Ramos (cell line): ENCODE measurements around the gene BUD31.
"Not testable (repeated sequence)": the region's sequence is repeated elsewhere in the genome, so short reads cannot be mapped to it uniquely, and the experiment has no call there.

Source experiments
- in situ Hi-C: fragments of 300-500 bp; cut with MboI; formaldehyde crosslinking; loops from one replicate; pipeline ENCODE4 v1.14.3; 2022; ENCODE audit warnings: low sequenced_read_pairs; ENCODE audit not compliant: unreplicated experiment

Gene BUD31

DNA sequence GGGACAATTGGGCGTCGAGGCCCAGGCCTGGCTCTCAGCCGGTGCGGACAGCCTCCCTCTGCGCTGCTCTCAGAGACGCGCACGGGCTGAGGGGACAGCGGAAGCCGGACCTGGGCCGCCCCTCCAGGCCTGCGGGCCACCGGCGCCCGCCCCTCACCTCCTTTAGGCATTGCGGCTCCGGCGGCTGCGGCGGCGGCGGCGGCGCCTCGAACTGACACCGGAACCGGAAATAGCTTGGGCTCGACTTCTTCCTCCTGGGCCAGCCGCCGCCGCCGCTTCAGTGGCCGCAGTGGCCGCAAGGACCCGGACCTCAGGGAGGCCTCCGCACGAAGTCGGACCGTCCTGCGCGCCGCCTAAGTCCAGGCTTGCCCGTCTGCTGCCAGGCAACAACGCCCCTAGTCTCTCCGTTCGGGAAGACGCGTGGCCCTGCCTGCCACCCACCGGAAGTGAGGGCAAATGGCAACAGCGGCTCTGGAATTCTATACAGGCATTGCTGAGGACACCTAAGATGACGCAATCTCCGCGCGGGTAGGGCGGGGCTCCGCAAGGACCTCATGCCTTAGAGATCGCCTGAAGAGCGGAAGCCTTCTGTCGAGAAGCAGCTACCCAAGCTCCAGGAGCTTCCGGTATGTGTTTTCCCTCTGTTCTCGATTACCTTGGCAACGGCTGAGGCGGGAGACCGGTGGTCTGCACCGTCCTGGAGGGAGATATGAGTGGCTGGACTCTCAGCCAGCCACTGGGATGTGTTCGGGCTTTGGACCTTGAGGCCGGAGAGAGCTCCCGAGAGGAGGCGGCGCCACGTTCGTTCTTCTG lies at the start of gene BUD31, which contains the start of gene PDAP1:
Gene BUD31 (plus strand): TSS at position 591 of the 813 bp plus-strand sequence. CDS start 2,124 bp downstream, outside the sequence.
Gene PDAP1 (minus strand): TSS at position 219 of the 813 bp plus-strand sequence. CDS start 49 bp downstream, at position 170.
- in situ Hi-C loops: no loop called here

DNA sequence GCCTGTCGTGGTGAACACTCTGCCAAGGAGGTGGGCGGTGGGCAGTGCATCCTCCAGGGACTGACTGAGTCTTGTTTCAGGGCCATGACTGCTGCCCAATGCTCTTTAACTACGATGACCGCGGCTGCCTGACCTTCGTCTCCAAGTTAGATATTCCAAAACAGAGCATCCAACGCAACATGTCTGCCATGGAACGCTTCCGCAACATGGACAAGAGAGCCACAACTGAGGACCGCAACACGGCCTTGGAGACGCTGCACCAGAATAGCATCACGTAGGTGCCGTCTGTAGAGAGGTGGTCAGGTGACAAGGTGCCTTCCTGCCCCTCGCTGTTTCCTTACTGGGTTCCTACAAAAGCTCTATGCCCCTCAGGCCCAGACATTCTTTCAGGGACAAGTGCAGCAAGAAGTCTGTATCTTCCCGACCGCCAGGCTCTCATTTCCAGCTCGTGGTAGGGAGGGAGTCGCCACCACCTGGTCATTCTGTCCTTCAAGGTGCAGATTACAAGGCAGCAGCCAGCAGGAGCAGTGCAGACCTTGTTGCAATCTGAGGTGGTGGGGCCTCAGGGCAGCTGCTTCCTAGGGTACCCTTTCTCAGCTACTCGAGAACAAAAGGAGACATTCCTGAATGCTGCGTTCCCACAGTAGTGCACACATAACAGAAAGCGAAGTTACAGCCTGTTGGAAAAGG lies 49.2 kb upstream of the BUD31 start:
- in situ Hi-C loops: no loop called here

DNA sequence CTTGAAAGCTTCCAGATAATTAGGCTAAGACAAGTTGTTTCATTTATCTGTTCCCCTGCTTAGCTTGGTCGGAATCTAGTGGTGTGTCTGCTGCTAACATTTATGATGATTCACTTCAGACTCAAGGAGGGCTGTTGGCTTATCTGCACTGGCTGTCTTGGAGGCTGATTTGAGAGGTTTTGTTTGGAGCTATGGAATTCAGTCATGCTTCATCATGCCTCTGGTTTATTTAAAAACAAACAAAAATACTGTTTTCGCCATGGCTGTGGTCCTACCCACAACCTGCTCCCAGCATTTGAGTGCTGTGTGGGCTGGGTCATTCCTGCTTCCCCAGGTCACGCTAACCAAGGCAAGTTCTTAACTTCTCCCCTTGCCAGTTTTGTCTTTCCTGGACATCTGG lies 46.0 kb upstream of the BUD31 start:
- in situ Hi-C loops: no loop called here

DNA sequence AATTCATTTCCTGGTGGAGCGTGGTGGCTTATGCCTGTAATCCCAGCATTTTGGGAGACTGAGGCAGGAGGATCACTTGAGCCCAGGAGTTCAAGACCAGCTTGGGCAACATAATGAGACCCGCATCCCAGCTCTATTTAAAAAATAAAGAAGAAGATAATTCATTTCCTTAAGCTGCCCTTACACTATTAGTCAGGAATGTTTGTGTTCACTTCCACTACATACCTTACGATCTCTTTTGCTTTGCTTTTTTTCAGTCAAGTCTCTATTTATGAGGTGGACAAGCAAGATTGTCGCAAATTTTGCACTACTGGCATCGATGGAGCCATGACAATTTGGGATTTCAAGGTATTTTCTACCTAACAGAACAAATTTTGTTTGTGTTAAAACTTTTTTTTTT lies 45.5 kb upstream of the BUD31 start:
- in situ Hi-C loops: no loop called here

DNA sequence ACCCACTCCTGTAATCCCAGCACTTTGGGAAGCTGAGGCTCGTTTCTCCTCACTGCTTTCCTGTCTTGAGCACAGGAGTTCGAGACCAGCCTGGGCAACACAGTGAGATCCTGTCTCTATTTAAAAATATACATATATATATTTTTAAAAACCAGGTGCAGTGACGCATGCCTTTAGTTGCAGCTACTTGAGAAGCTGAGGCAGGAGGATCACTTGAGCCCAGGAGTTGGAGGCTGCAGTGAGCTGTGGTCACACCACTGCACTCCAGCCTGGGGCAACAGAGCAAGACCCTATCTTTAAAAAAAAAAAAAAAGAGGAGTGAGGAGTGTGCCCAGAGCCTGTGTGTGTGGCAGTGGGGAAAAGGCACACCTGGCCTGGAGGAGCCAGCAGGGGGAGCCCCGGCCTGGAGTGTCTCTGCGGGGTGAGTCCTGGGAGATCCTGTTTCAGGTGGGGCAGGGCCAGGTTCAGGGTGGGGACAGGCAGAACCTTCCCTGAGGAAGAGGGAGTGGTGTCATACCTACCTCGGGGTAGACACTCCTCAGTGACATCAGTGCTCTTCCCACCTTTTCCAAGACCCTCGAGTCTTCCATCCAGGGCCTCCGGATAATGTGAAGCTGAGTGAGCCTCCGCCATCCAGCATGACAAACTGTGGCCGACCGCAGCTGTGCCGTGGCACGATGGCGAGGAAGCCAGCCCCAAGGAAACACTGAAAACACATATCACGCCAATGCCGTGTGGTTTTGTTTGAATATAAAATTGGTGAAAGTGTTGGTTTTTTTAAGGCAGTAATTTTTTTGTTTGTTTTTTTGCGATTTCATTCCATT lies 43.2 kb upstream of the BUD31 start:
- in situ Hi-C loops: no loop called here

DNA sequence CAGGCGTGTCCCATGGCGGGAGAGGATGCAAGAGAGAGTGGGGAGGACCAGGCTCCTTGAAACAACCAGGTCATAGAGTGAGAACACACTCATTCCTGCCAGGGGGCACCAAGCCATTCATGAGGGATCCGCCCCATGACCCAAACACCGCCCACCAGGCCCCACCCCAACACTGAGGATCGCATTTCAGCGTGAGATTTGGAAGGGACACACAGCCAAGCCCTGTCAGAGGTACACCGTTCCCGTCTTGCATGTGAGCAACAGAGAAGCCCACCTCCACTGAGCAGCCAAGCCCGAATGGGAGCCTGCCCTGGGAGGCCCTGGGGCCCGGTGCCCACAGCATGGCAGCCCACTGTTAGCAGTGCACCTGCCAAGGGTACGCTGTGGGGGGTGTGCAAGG lies 42.1 kb upstream of the BUD31 start:
- in situ Hi-C loops: no loop called here

DNA sequence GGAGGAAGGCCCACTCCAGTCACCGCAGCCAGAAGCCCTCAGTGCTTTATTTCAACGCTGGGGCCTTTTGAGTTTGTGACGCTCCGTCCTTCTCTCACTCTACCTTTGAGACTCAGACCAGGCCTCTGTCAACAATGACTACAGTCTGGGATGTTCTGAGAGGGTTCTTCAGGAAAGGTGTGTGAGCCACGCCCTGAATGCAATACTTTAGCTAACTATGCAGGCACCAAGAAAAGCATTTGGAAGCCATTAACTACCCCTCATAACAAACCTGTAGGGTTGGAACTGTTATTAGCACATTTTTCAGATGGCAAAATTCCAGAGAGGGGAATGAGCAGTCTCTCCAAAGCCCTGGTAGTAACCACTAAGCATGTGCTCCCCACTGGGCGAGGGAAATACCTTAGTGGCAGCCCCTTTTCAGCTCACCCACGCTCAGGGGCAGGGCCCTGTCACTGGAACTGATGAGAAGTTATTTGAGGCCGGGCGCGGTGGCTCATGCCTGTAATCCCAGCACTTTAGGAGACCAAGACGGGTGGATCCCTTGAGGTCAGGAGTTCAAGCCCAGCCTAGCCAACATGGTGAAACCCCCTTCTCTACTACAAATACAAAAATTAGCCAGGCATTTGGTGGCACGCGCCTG lies 39.9 kb upstream of the BUD31 start:
- in situ Hi-C loops: no loop called here

DNA sequence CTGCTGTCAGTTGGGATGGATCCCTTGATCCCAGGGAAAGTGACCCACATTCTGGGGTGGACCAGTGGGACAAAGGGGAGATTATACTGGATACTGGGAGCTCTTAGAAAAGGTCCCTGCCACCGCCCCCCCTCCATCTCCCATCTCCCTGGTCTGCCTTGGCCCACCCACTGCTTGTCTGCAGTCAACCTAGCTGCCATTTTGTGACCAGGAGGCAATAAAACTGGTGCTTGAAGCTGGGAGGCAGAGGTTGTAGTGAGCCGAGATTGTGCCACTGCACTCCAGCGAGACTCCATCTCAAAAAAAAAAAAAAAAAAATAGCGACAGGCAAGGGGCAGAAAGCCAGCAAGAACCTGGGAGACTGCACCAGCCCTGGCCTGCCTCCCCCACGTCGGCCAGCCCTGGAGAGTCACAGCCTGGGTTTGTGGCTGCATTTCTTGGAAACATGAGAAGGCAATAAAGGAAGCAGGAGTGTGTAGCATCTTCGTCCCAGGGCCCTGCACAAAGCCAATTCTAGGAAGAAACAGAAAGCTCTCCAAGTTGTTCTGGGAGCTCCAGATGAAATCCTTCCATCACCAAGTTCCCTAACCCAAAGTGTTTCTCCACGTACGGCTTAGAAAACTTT lies 38.9 kb upstream of the BUD31 start:
- in situ Hi-C loops: no loop called here

DNA sequence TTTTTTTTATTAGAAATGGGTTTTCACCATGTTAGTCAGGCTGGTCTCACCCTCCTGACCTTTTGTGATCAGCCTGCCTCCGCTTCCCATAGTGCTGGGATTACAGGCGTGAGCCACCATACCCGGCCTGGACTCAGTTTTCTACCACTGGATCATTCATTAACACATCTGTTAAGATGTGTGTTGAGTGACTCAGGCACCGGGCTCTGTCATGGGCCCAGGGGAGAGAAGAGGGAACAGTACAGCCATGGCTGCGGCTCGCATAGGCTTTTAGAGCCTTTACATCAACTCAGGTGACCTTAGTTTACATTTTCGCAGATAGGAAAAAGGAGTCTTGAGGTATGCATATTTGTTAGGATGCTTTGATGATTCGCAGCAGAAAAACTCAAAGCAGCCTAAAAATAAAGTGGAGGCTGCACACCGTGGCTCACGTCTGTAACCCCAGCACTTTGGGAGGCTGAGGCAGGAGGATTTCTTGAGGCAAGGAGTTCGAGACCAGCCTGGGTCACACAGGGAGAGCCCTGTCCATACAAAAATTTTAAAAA lies 37.3 kb upstream of the BUD31 start:
- in situ Hi-C loops: no loop called here

DNA sequence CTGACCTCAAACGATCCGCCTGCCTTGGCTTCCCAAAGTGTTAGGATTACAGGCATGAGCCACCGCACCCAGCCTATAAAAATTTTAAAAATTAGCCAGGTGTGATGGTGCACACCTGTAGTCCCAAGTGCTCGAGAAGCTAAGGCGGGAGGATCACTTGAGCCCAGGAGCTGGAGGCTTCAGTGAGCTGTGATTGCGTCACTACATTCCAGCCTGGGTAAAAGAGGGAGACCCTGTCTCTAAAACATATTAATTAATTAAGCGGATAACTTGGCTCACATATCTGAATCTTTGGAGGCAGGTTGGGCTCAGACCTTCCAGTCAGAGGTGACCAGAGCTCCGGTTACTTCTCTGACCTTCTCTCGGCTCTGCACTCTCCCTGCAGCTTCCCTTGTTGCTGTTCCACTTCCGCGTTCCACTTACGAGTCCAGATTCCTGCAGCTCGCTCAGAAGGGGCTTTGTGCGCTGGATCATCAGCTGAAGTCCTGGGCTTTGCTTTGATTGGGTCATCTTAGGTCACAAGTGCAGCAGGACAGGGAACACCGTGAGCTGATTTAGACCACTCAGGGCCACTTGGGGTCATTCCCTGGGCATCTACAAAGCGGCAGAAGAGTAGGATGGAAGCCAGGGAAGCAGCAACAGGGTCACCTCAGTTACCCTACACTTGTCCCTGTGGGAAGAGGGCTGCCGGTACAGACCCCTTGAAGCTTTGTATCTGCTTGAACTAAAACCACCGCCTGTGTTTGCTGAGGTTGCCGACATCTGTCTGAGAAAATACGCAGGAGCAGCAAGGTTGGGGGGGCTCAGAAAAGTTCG lies 36.3 kb upstream of the BUD31 start:
- in situ Hi-C loops: no loop called here

DNA sequence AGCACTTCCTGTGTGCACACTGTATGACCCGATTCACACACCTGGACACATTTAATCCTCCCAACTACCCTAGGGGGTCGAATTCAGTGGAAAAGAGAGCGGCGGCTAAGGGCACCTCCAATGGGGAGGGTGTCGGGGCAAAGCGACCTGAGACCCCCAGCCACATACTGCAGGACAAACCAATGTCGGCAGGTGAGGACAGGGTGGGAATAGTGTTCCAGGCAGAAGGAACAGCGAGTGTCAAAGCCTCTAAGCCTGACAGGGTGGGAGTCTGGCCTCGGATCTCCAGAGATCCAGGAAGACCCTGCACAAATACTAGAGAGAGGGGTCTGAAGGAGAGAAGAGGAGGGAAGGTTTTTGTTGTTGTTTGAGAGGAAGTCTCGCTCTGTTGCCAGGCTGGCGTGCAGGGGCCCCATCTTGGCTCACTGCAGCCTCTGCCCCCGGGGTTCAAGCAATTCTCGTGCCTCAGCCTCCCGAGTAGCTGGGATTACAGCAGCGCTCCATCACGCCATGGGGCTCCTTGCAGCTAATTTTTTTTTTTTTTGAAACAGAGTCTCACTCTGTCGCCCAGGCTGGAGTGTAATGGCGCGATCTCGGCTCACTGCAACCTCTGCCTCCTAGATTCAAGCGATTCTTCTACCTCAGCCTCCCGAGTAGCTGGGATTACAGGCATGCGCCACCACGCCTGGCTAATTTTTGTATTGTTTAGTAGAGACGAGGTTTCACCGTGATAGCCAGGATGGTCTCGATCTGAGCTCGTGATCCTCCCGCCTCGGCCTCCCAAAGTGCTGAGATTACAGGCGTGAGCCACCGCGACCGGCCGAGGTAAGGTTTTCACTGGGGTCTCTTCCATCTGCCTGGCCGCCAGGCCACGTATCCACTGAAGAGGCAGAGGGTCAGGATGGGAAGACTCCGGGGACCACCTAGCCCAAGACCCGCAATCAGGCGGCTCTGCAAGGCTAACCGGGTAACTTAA lies 35.4 kb upstream of the BUD31 start:
- in situ Hi-C loops: no loop called here

DNA sequence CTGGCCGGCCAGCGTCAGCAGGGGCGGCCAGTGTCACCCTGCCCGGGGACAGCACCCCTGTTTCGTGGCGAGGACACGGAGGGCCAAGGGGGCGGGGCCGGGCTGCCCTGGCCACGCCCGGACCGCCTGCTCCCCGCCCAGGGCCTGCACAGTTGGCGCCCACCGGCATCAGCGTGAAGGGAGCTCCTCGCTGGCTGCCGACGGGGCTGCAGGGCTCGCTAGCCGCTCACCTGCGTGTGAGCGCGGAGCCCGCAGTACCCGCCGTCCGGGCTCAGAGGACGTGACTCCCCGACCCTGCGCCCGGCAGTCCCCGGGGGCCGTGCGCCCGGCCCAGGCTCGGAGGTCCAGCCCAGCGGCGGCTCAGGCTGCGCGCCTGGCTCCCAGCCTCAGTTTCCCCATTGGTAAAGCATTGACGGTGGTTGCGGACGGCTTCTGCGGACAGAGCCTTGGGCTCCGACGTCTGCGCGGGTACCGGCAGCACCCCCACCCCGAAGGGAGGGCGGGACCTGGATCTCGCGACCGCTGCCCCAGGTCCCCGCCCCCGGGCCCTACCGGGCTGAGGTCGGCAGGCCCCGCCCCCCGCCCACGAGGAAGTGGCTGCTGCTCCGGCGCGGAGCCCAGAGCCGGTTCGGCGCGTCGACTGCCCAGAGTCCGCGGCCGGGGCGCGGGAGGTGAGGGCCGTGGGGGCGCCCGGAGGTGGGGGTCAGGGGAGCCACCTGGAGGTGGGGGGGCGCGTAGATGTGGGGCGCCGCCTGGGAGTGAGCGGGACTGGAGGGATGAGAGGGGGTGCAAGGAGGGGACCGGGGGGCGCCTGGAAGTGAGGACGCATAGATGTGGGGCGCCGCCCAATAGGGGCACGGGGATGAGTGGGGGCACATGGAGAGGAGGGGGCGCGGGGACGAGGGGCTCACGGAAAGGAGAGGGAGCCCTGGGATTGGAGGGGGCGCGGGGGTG lies 34.4 kb upstream of the BUD31 start, which contains the start of gene ARPC1B:
Gene ARPC1B (plus strand): TSS at position 620 of the 954 bp plus-strand sequence. CDS start 10,985 bp downstream, outside the sequence.
- in situ Hi-C loops: no loop called here

DNA sequence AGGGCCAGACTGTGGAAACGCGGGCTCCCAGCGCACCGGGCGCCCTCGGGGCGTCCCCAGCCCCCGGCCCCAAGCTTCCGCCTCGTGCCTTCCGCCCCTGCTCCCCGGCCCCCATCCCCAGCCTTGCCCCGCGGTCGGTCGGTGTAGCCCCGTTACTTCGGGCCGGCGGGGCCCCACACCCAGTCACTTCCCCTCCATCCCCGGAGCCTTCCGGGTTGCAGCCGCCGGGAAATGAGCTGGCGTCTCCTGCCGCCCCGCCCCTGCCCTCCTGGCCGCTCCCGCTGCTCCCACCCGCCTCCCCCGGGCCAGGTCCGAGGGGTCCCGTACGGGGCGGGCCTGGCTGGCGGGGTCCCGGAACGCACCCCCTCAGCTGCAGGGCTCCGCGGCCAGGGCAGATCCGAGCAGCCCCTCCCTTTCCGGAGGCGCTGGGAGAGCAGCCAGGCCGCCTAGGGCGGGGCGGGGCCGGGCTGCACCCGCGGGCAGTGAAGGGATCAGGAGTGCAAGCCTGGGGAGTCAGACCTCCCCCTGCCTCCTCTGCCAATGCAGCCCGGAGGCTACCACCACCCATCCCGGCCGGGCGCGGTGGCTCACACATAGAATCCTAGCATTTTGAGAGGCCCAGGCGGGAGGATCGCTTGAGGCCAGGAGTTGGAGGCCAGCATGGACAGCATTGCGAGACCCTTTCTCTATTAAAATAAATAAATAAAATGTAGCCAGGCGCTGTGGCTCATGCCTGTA lies 33.5 kb upstream of the BUD31 start:
- in situ Hi-C loops: no loop called here

DNA sequence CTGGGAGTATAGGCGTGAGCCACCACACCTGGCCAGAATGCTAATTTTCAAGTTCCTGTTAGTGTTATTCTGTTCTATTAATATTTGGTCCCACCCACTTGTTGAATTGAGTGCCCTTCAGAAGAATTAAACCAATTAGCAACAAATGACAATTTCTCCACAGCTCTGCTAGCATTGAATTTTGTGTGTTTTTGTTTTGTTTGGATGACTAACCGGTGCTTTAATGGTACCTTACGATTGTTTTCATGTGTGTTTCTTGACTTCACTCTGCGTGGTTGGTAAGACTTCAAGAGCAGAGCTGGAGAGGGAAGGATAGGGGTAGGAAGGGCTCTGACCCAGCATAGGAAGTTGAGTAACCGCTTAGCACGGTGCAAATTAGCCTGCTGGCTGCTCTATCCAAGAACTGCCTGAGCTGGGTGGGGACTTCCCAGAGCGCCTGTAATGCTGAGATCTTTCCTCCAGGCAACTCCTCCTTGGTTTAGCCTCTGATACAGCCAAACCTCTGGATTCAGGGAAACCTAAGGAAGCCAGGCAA lies 29.7 kb upstream of the BUD31 start:
- in situ Hi-C loops: no loop called here

DNA sequence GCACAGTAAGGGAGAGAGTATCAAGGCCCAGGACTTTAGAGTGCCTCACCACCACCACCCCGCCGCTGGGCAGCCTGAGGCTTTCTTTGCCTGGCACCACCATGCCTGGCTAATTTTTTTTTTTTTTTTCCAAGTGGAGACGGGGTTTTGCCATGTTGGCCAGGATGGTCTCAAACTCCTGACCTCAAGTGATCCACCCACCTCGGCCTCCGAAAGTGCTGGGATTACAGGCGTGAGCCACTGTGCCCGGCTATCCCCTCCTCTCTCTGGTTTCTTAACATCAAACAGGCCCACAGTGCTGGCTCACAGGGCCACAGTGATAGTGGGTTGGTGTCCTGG lies 29.1 kb upstream of the BUD31 start:
- in situ Hi-C loops: not testable (repeated sequence)
